Measurements from ENCODE around the gene PATE4.

GRCh38 chr11:125784678-125785077, 48.4 kb upstream of the PATE4 start:
- TF ChIP-seq EP300 (IDR thresholded peaks at IDR 0.05) (no peak), NR3C1 (IDR thresholded peaks at IDR 0.05) (no peak), CTCF (IDR thresholded peaks at IDR 0.05) (no peak)

All from A549 (cell line).